Measurements from ENCODE around the gene SMPX.

The SMPX gene

GRCh38 chrX:21711129-21711847, 46.6 kb downstream of the SMPX start:
- in situ Hi-C loops (cut with MboI; ENCODE audit: low pct_unique_long_range_greater_than_20kb, low sequenced_read_pairs, unreplicated experiment): no loop called here
- DNase-seq (ENCODE audit: low spot score): no peak
- no peak for TF ChIP-seq CTCF (IDR thresholded peaks at IDR 0.05; ENCODE audit: extremely low read depth, insufficient read depth, missing control alignments)

GRCh38 chrX:21708116-21708515, 49.8 kb downstream of the SMPX start:
- TF ChIP-seq CTCF (IDR thresholded peaks at IDR 0.05; ENCODE audit: extremely low read depth, insufficient read depth, missing control alignments): peak; percentile 27
- in situ Hi-C loops (cut with MboI; ENCODE audit: low pct_unique_long_range_greater_than_20kb, low sequenced_read_pairs, unreplicated experiment): no loop called here
- DNase-seq (ENCODE audit: low spot score): no peak

GRCh38 chrX:21705225-21705624, 52.7 kb downstream of the SMPX start:
- no peak for DNase-seq (ENCODE audit: low spot score)
- no peak for TF ChIP-seq CTCF (IDR thresholded peaks at IDR 0.05; ENCODE audit: extremely low read depth, insufficient read depth, missing control alignments)
- in situ Hi-C loops (cut with MboI; ENCODE audit: low pct_unique_long_range_greater_than_20kb, low sequenced_read_pairs, unreplicated experiment): no loop called here

GRCh38 chrX:21702725-21703124, 55.2 kb downstream of the SMPX start:
- DNase-seq (ENCODE audit: low spot score): no peak
- in situ Hi-C loops (cut with MboI; ENCODE audit: low pct_unique_long_range_greater_than_20kb, low sequenced_read_pairs, unreplicated experiment): no loop called here
- TF ChIP-seq CTCF (IDR thresholded peaks at IDR 0.05; ENCODE audit: extremely low read depth, insufficient read depth, missing control alignments): no peak

GRCh38 chrX:21700967-21701366, 56.9 kb downstream of the SMPX start:
- no peak for DNase-seq (ENCODE audit: low spot score)
- TF ChIP-seq CTCF (IDR thresholded peaks at IDR 0.05; ENCODE audit: extremely low read depth, insufficient read depth, missing control alignments): no peak
- in situ Hi-C loops (cut with MboI; ENCODE audit: low pct_unique_long_range_greater_than_20kb, low sequenced_read_pairs, unreplicated experiment): no loop called here

GRCh38 chrX:21700275-21700674, 57.6 kb downstream of the SMPX start:
- no peak for TF ChIP-seq CTCF (IDR thresholded peaks at IDR 0.05; ENCODE audit: extremely low read depth, insufficient read depth, missing control alignments)
- no peak for DNase-seq (ENCODE audit: low spot score)
- in situ Hi-C loops (cut with MboI; ENCODE audit: low pct_unique_long_range_greater_than_20kb, low sequenced_read_pairs, unreplicated experiment): no loop called here

All from GM13977 (cell line).